ENCODE data around the gene MLLT6. TPM values are rescaled to one million over a fixed set of nuclear protein-coding genes. Genes with fewer than 3 reads are reported as not detected.

The MLLT6 gene
- total RNA-seq (2021) (34.4 to 48.0 TPM (median 36.6 TPM) in 3 replicates), Bru-seq, nascent RNA (percentile 53 among the genes with signal in this experiment)
- long read RNA-seq, experiment 1, transcript MLLT6-205 (1 exons, 2,937 nt): major isoform, 9 of 17 reads
- long read RNA-seq, experiment 1, partial matches to known transcripts: 2 of 17 reads
- long read RNA-seq, experiment 1, other reads (novel, unspliced or antisense): 6 of 17 reads
- long read RNA-seq, experiment 2, partial matches to known transcripts: 0 of 7 reads
- long read RNA-seq, experiment 2, other reads (novel, unspliced or antisense): 4 of 7 reads
- long read RNA-seq, experiment 3: 0 reads

GRCh38 chr17:38704606-38705522 is at the start of gene MLLT6:
TSS of gene MLLT6 (plus strand) at chr17:38705273. CDS start at chr17:38705633, 360 bp downstream.
- peak within 1 kb of the TSS; percentile 88 for H3K4me3 Mint-ChIP-seq
- peaks cover 89% of the 10 kb centered on the region for H3K27me3 Mint-ChIP-seq (ENCODE audit: low read depth)
- 0 out of 2 replicates have a peak, but pooled peaks have one; percentile 4 for TF ChIP-seq TCF7 (CRISPR knock-in tag; IDR thresholded peaks at IDR 0.05; ENCODE audit: low read depth)
- TF ChIP-seq MYBL2 (CRISPR knock-in tag; IDR thresholded peaks at IDR 0.05): no peak
- TF ChIP-seq PRDM15 (CRISPR knock-in tag; IDR thresholded peaks at IDR 0.05): peak; percentile 43; the same call in 1 of the 2 replicates
- H3K9me3 Mint-ChIP-seq: no peaks in the 10 kb centered on the region
- H3K27ac Mint-ChIP-seq: peak within 1 kb of the TSS; percentile 83
- DNase-seq (ENCODE audit: low spot score) (peak; percentile 79), ATAC-seq (peak; percentile 19)
- H3K36me3 Mint-ChIP-seq: 0 out of 2 replicates have a peak, but pooled peaks cover 3% of the 10 kb centered on the region
- H3K4me1 Mint-ChIP-seq: peaks cover 53% of the 10 kb centered on the region
- CTCF ChIA-PET: interaction anchor here (0.7 to 4.9 kb wide), 9 partner anchors 14 to 281 kb away, joined by 3 to 28 read pairs (median 5); no protein-coding TSS in a partner anchor
- POLR2A ChIA-PET: interaction anchor here (1.1 to 4.2 kb wide), 4 partner anchors 11 to 253 kb away, joined by 3 to 15 read pairs (median 6); no protein-coding TSS in a partner anchor

- no peaks in the 10 kb centered on the region for H3K36me3 Mint-ChIP-seq
- ATAC-seq: no peak
- DNase-seq (ENCODE audit: low spot score): no peak
- TF ChIP-seq GABPB1 (CRISPR knock-in tag; IDR thresholded peaks at IDR 0.05): peak; percentile 81
- TF ChIP-seq ZNF396 (CRISPR knock-in tag; IDR thresholded peaks at IDR 0.05; ENCODE audit: borderline replicate concordance): no peak
- ChIA-PET POLR2A (no interaction called here), CTCF (interaction anchor here (0.7 to 28.2 kb wide), 6 partner anchors 10 to 99 kb away, joined by 3 to 727 read pairs (median 8); partner anchors contain the start of gene SRCIN1)
- peaks cover 34% of the 10 kb centered on the region for H3K4me1 Mint-ChIP-seq
- no peak overlapping the region for H3K4me3 Mint-ChIP-seq
- H3K27ac Mint-ChIP-seq: no peak overlapping the region
- no peaks in the 10 kb centered on the region for H3K9me3 Mint-ChIP-seq
- H3K27me3 Mint-ChIP-seq (ENCODE audit: low read depth): peaks cover 30% of the 10 kb centered on the region
Observed at GRCh38 chr17:38656959-38657823, 47.9 kb upstream of the MLLT6 start.

GRCh38 chr17:38657824-38658740 is 47.0 kb upstream of the MLLT6 start:
- CTCF ChIA-PET: interaction anchor here (28.2 kb wide), 1 partner anchor 61 kb away, joined by 727 read pairs; the partner anchor contains the start of gene SRCIN1
- Mint-ChIP-seq H3K4me1 (peaks cover 37% of the 10 kb centered on the region), H3K27ac (no peak overlapping the region), H3K4me3 (no peak overlapping the region), H3K9me3 (no peaks in the 10 kb centered on the region), H3K36me3 (no peaks in the 10 kb centered on the region), H3K27me3 (ENCODE audit: low read depth) (peaks cover 32% of the 10 kb centered on the region)
- ATAC-seq (no peak), DNase-seq (ENCODE audit: low spot score) (no peak)
- TF ChIP-seq, protein P1, sequence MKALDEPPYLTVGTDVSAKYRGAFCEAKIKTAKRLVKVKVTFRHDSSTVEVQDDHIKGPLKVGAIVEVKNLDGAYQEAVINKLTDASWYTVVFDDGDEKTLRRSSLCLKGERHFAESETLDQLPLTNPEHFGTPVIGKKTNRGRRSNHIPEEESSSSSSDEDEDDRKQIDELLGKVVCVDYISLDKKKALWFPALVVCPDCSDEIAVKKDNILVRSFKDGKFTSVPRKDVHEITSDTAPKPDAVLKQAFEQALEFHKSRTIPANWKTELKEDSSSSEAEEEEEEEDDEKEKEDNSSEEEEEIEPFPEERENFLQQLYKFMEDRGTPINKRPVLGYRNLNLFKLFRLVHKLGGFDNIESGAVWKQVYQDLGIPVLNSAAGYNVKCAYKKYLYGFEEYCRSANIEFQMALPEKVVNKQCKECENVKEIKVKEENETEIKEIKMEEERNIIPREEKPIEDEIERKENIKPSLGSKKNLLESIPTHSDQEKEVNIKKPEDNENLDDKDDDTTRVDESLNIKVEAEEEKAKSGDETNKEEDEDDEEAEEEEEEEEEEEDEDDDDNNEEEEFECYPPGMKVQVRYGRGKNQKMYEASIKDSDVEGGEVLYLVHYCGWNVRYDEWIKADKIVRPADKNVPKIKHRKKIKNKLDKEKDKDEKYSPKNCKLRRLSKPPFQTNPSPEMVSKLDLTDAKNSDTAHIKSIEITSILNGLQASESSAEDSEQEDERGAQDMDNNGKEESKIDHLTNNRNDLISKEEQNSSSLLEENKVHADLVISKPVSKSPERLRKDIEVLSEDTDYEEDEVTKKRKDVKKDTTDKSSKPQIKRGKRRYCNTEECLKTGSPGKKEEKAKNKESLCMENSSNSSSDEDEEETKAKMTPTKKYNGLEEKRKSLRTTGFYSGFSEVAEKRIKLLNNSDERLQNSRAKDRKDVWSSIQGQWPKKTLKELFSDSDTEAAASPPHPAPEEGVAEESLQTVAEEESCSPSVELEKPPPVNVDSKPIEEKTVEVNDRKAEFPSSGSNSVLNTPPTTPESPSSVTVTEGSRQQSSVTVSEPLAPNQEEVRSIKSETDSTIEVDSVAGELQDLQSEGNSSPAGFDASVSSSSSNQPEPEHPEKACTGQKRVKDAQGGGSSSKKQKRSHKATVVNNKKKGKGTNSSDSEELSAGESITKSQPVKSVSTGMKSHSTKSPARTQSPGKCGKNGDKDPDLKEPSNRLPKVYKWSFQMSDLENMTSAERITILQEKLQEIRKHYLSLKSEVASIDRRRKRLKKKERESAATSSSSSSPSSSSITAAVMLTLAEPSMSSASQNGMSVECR (CRISPR knock-in tag; IDR thresholded peaks at IDR 0.05; ENCODE audit: borderline replicate concordance): no peak
- TF ChIP-seq CTCF (IDR thresholded peaks at IDR 0.05) (no peak), TP53 (CRISPR knock-in tag; IDR thresholded peaks at IDR 0.05) (no peak)
- POLR2A ChIA-PET: interaction anchor here (1.4 kb wide), 1 partner anchor 41 kb away, joined by 4 read pairs; no protein-coding TSS in a partner anchor
